Measurements from ENCODE around the gene FANCG.

FANCG gene

DNA sequence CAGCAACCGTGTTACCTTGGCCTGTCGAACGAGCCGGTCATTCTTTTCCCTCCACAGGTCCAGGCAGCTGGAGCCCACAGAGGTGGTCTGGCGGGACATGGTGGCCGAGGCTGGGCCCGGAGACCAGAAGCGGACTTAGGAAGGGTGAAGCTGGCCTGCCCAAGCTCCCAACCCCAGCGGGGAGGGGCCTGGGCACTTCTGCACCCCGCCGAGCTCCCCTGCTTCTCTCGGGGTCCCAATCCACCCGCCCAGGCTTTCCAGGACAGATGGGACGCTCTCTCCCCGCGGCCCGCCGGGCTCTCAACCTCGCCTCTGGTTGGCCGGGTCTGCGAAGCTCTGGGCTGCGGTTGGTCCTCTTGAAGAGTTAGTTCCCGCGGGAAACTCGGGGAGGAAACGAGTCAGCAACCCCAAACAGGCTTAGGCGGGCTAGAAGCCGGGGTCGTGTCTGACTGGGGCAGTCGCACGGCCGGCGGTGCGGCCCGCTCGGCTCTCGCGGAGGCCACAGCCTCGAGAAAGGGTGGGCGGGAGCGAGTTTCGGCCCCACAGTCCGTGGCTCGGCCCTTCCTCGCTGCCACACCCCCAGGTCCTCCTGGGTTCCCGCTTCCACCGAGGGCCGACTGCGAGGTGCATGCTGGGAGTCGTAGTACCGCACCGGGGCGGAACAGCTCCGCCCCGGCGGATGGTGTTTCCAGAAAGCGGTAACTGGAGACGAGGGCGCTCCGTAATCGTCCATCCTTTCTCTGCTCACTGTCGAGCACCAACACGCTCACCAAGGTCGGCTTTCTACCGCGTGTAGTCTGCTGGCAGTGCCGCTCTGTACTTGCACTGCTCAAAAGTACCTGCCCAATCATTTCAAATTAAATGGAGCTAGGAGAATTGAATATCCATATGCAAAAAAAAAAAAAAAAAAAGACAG, at the start of gene FANCG:
Gene FANCG (minus strand): TSS at position 517 of the 916 bp plus-strand sequence. CDS start 418 bp downstream, at position 99.
- peak within 1 kb of the TSS; percentile 91 for H3K27ac ChIP-seq
- TF ChIP-seq CTCF (conservative IDR thresholded peaks at IDR 0.05; ENCODE audit: low read depth) = no peak
- DNase-seq (ENCODE audit: low spot score) = peak; percentile 95
- ChIA-PET CTCF (interaction anchor here (0.6 to 1.8 kb wide), 8 partner anchors 17 to 703 kb away, joined by 3 to 10 read pairs (median 4); partner anchors contain the start of genes MYORG and PIGO), POLR2A (ENCODE audit: low non-redundant PET) (interaction anchor here (0.7 to 1.3 kb wide), 3 partner anchors 17 to 832 kb away, joined by 4 to 9 read pairs (median 6); partner anchors contain the start of gene PIGO)

DNA sequence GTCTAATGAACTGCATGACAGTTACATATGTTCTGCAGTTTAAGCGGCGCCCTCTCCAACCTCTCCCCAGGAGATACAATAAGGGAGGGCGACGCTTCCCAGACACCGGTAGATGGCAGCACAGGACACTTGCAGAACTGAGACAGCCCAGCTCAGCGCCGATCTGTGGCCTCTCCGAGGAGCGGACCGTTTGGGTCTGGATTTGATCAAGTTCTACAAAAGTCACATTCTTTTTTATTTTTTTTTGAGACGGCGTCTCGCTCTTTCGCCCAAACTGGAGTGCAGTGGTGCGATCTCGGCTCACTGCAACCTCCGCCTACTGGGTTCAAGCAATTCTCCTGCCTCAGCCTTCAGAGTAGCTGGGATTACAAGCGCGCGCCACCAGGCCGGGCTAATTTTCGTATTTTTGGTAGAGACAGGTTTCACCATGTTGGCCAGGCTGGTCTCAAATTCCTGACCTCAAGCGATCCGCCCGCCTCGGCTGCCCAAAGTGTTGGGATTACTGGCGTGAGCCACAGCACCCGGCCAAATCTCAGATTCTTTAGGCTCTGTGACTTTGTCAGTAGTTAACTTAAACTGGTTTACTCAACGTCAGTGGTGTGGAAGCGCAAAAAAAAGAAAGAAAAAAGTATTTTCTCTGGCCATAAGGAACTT, 37.3 kb upstream of the FANCG start:
- ChIA-PET CTCF (interaction anchor here (0.6 to 2.1 kb wide), 16 partner anchors 9 to 431 kb away, joined by 3 to 13 read pairs (median 4); partner anchors contain the start of gene UNC13B), POLR2A (ENCODE audit: low non-redundant PET) (interaction anchor here (0.7 to 1.9 kb wide), 2 partner anchors 45 to 298 kb away, joined by 3 to 7 read pairs; partner anchors contain the start of gene UNC13B)
- peak; percentile 91 for DNase-seq (ENCODE audit: low spot score)
- TF ChIP-seq CTCF (conservative IDR thresholded peaks at IDR 0.05; ENCODE audit: low read depth) = peak; percentile 100
- peak overlapping the region; percentile 97 for H3K27ac ChIP-seq

- POLR2A ChIA-PET (ENCODE audit: low non-redundant PET) = interaction anchor here (1.4 to 1.9 kb wide), 2 partner anchors 13 to 45 kb away, joined by 6 to 7 read pairs; partner anchors contain the start of genes STOML2 and UNC13B
- no peak for TF ChIP-seq CTCF (conservative IDR thresholded peaks at IDR 0.05; ENCODE audit: low read depth)
- DNase-seq (ENCODE audit: low spot score) = no peak
- CTCF ChIA-PET = interaction anchor here (0.7 to 2.1 kb wide), 16 partner anchors 8 to 432 kb away, joined by 3 to 13 read pairs (median 4); partner anchors contain the start of gene UNC13B
- peak overlapping the region; percentile 97 for H3K27ac ChIP-seq
These were observed 36.8 kb upstream of the FANCG start for GRCh38 chr9:35116539-35116897.

GRCh38 chr9:35115680-35116538, 36.2 kb upstream of the FANCG start, which contains the start of gene ATOSB:
TSS of gene ATOSB (minus strand) at chr9:35115862. CDS start at chr9:35108274, 7,588 bp downstream.
- CTCF ChIA-PET = interaction anchor here (0.7 to 2.1 kb wide), 10 partner anchors 47 to 532 kb away, joined by 3 to 13 read pairs (median 5); no protein-coding TSS in a partner anchor
- DNase-seq (ENCODE audit: low spot score) = peak; percentile 98
- TF ChIP-seq CTCF (conservative IDR thresholded peaks at IDR 0.05; ENCODE audit: low read depth) = no peak
- POLR2A ChIA-PET (ENCODE audit: low non-redundant PET) = interaction anchor here (0.7 to 1.9 kb wide), 5 partner anchors 13 to 371 kb away, joined by 3 to 7 read pairs (median 6); partner anchors contain the start of genes STOML2 and UNC13B
- H3K27ac ChIP-seq = peak within 1 kb of the TSS; percentile 97

GRCh38 chr9:35114840-35115628, 35.3 kb upstream of the FANCG start:
- DNase-seq (ENCODE audit: low spot score) = peak; percentile 61
- H3K27ac ChIP-seq = peak overlapping the region; percentile 97
- ChIA-PET POLR2A (ENCODE audit: low non-redundant PET) (interaction anchor here (0.5 to 1.9 kb wide), 5 partner anchors 12 to 370 kb away, joined by 3 to 7 read pairs (median 3); partner anchors contain the start of genes STOML2 and UNC13B), CTCF (interaction anchor here (0.6 to 2.1 kb wide), 5 partner anchors 144 to 532 kb away, joined by 3 to 13 read pairs (median 4); no protein-coding TSS in a partner anchor)
- no peak for TF ChIP-seq CTCF (conservative IDR thresholded peaks at IDR 0.05; ENCODE audit: low read depth)
